Natural killer cell (primary cell): ENCODE results near the gene VAMP7. TPM values are rescaled to one million over a fixed set of nuclear protein-coding genes. Genes with fewer than 3 reads are reported as not detected.
A peak's percentile ranks its signal among the peaks of the same experiment; 100 is the strongest.

Experiments used
- ATAC-seq, 3 donors: fragments of 150-1000 bp in 2 of 3; fragments of 200-7000 bp in 1 of 3; cut with Tn5 transposase; 1 replicate in 1 of 3; 2 replicates in 2 of 3; pipeline ENCODE4 v1.10.0; 2021; ENCODE audit warnings: mild to moderate bottlenecking in 2 of 3, moderate library complexity in 2 of 3
- DNase-seq, 2 donors: peaks; one replicate each; pipeline versions ENCODE4 v3.0.0 to v3.0.0-alpha.2; 2013 to 2021; ENCODE audit warnings: mixed read lengths in 1 of 2
- H3K27ac ChIP-seq: one replicate; pipeline ENCODE4 v1.5.1; 2013; ENCODE audit warnings: mild to moderate bottlenecking, low read length
- H3K27me3 ChIP-seq: one replicate; pipeline ENCODE4 v1.6.1; 2013; ENCODE audit warnings: low read length; ENCODE audit not compliant: control insufficient read depth, insufficient read depth
- H3K36me3 ChIP-seq: one replicate; pipeline ENCODE4 v1.6.1; 2013; ENCODE audit warnings: low read length; ENCODE audit not compliant: control insufficient read depth, insufficient read depth
- H3K4me1 ChIP-seq: one replicate; pipeline ENCODE4 v1.6.1; 2013; ENCODE audit warnings: low read length; ENCODE audit not compliant: control insufficient read depth, insufficient read depth
- H3K4me3 ChIP-seq: one replicate; pipeline ENCODE4 v1.5.1; 2013; ENCODE audit warnings: low read length
- H3K9me3 ChIP-seq: one replicate; pipeline ENCODE4 v1.6.1; 2013; ENCODE audit warnings: low read length; ENCODE audit not compliant: control insufficient read depth, insufficient read depth
- H3K27ac Mint-ChIP-seq, 2 donors: one replicate each; pipeline ENCODE4 v1.8.0; 2022; ENCODE audit warnings: mild to moderate bottlenecking in 2 of 2, mixed read lengths in 2 of 2, moderate library complexity in 1 of 2
- H3K27me3 Mint-ChIP-seq, 2 donors: one replicate each; pipeline ENCODE4 v1.8.0; 2022; ENCODE audit warnings: low read depth in 2 of 2, mixed read lengths in 2 of 2
- H3K36me3 Mint-ChIP-seq: one replicate; pipeline ENCODE4 v1.8.0; 2022; ENCODE audit warnings: mixed read lengths
- H3K4me1 Mint-ChIP-seq, 2 donors: one replicate each; pipeline ENCODE4 v1.8.0; 2022; ENCODE audit warnings: mixed read lengths in 2 of 2
- H3K4me3 Mint-ChIP-seq: one replicate; pipeline ENCODE4 v1.8.0; 2022; ENCODE audit warnings: mild to moderate bottlenecking, moderate library complexity, mixed read lengths
- H3K9me3 Mint-ChIP-seq, 2 donors: one replicate each; pipeline ENCODE4 v1.8.0; 2022; ENCODE audit warnings: mixed read lengths in 2 of 2
- CTCF ChIP-seq: fragments of 200-600 bp; IDR thresholded peaks from one replicate; pipeline ENCODE4 v1.8.0; 2022; ENCODE audit warnings: antibody characterized with exemption
- WGBS: methylation state at CpG from one replicate; pipeline ENCODE4 v1.1.7; 2013; ENCODE audit warnings: missing lambda C conversion rate; ENCODE audit not compliant: insufficient coverage; 5-methylcytosine and 5-hydroxymethylcytosine counted together
- intact Hi-C: fragments of 100-400 bp; cut with micrococcal nuclease; formaldehyde crosslinking; loops from one replicate; pipeline ENCODE4 v1.14.2; 2022
- total RNA-seq, 4 donors: library from RNA; stranded (reverse); fragments of 120-200 nt in 1 of 4; gene quantifications; one replicate each; pipeline versions ENCODE4 v1.2.3 to v1.2.4, GENCODE V29; 2013 to 2022

VAMP7 gene
- total RNA-seq, 3 donors from 2014 or later (not counting 1 experiment from before 2014, with no cell fraction given): 30.3 to 33.8 (median 33.6) TPM

- Mint-ChIP-seq H3K9me3 (no peaks in the 10 kb centered on the region), H3K27ac (no peak overlapping the region), H3K4me1 (no peaks in the 10 kb centered on the region), H3K4me3 (no peak overlapping the region), H3K27me3 (no peaks in the 10 kb centered on the region), H3K36me3 (no peaks in the 10 kb centered on the region)
- Histone ChIP-seq H3K36me3 (no peaks in the 10 kb centered on the region), H3K4me1 (no peaks in the 10 kb centered on the region), H3K27ac (no peak overlapping the region), H3K27me3 (no peaks in the 10 kb centered on the region), H3K9me3 (no peaks in the 10 kb centered on the region), H3K4me3 (no peak overlapping the region)
- whole genome bisulfite sequencing: 47% methylated on average over 3 of the region's 7 CpGs
- TF ChIP-seq CTCF: no peak
- DNase-seq (no peak), ATAC-seq (no peak)
- intact Hi-C loops: no loop called here
Measured at GRCh38 chrX:155957843-155958242, 76.7 kb downstream of the VAMP7 start.

GRCh38 chrX:155959018-155959587 lies 78.0 kb downstream of the VAMP7 start:
- H3K9me3 ChIP-seq: no peaks in the 10 kb centered on the region
- H3K36me3 ChIP-seq: no peaks in the 10 kb centered on the region
- Mint-ChIP-seq H3K36me3 (no peaks in the 10 kb centered on the region), H3K27ac (no peak overlapping the region), H3K27me3 (peaks cover 0 to 7% of the 10 kb centered on the region in 2 donors), H3K9me3 (peaks cover 4 to 5% of the 10 kb centered on the region in 2 donors), H3K4me1 (no peaks in the 10 kb centered on the region), H3K4me3 (no peak overlapping the region)
- H3K4me3 ChIP-seq: no peak overlapping the region
- no peak for TF ChIP-seq CTCF
- ATAC-seq (no peak), DNase-seq (no peak)
- no peaks in the 10 kb centered on the region for H3K4me1 ChIP-seq
- intact Hi-C loops: no loop called here
- 80% methylated on average over 5 of the region's 5 CpGs for WGBS
- H3K27me3 ChIP-seq: no peaks in the 10 kb centered on the region
- H3K27ac ChIP-seq: no peak overlapping the region

- Mint-ChIP-seq H3K27ac (no peak overlapping the region), H3K36me3 (no peaks in the 10 kb centered on the region), H3K27me3 (peaks cover 0 to 28% of the 10 kb centered on the region in 2 donors), H3K4me1 (no peaks in the 10 kb centered on the region), H3K9me3 (peaks cover 4 to 9% of the 10 kb centered on the region in 2 donors), H3K4me3 (no peak overlapping the region)
- no peak for TF ChIP-seq CTCF
- Histone ChIP-seq H3K36me3 (no peaks in the 10 kb centered on the region), H3K4me1 (no peaks in the 10 kb centered on the region), H3K27me3 (no peaks in the 10 kb centered on the region), H3K9me3 (no peaks in the 10 kb centered on the region), H3K4me3 (no peak overlapping the region), H3K27ac (no peak overlapping the region)
- 80% methylated on average over 1 of the region's 1 CpG for WGBS
- intact Hi-C loops: no loop called here
- DNase-seq (no peak), ATAC-seq (no peak)
Measured at GRCh38 chrX:155962906-155963305, 81.8 kb downstream of the VAMP7 start.

GRCh38 chrX:155966876-155967275 lies 85.7 kb downstream of the VAMP7 start:
- Histone ChIP-seq H3K27me3 (no peaks in the 10 kb centered on the region), H3K27ac (no peak overlapping the region), H3K9me3 (no peaks in the 10 kb centered on the region), H3K4me1 (no peaks in the 10 kb centered on the region), H3K36me3 (no peaks in the 10 kb centered on the region), H3K4me3 (no peak overlapping the region)
- 29% methylated on average over 8 of the region's 8 CpGs for WGBS
- H3K36me3 Mint-ChIP-seq: no peaks in the 10 kb centered on the region
- peak in 1 of 2 donors; percentile 62 for DNase-seq
- H3K4me1 Mint-ChIP-seq: peaks cover 0 to 4% of the 10 kb centered on the region in 2 donors
- peaks cover 6 to 50% of the 10 kb centered on the region in 2 donors for H3K27me3 Mint-ChIP-seq
- peak in 2 of 3 donors; percentile 52 to 57 for ATAC-seq
- no peak overlapping the region for H3K27ac Mint-ChIP-seq
- TF ChIP-seq CTCF: no peak
- H3K9me3 Mint-ChIP-seq: peaks cover 4 to 16% of the 10 kb centered on the region in 2 donors
- no peak overlapping the region for H3K4me3 Mint-ChIP-seq
- intact Hi-C loops: no loop called here
